ENCODE data around the gene NKX6-2. TPM values are rescaled to one million over a fixed set of nuclear protein-coding genes. Genes with fewer than 3 reads are reported as not detected.
A peak's percentile ranks its signal among the peaks of the same experiment; 100 is the strongest.

Gene NKX6-2
- total RNA-seq, 4 donors from 2014 or later, result not detected

GRCh38 chr10:132784866-132785722 is 853 bp downstream of the NKX6-2 start:
- H3K36me3 ChIP-seq, result peaks cover 34% of the 10 kb centered on the region
- peaks cover 38% of the 10 kb centered on the region for H3K4me1 ChIP-seq
- TF ChIP-seq POLR2A (IDR thresholded peaks at IDR 0.05) (no peak), POLR2AphosphoS5 (IDR thresholded peaks at IDR 0.05) (no peak), EP300 (IDR thresholded peaks at IDR 0.05) (no peak), CTCF (IDR thresholded peaks at IDR 0.05) (no peak)
- peaks cover 63% of the 10 kb centered on the region for H3K27me3 ChIP-seq
- WGBS, result 0% methylated on average over 6 of the region's 111 CpGs
- H3K4me3 ChIP-seq, result peak overlapping the region; percentile 33
- DNase-seq (ENCODE audit: low spot score in 2 of 2), result no peak
- H3K9me3 ChIP-seq, result no peaks in the 10 kb centered on the region
- no peak overlapping the region for H3K27ac ChIP-seq

DNA sequence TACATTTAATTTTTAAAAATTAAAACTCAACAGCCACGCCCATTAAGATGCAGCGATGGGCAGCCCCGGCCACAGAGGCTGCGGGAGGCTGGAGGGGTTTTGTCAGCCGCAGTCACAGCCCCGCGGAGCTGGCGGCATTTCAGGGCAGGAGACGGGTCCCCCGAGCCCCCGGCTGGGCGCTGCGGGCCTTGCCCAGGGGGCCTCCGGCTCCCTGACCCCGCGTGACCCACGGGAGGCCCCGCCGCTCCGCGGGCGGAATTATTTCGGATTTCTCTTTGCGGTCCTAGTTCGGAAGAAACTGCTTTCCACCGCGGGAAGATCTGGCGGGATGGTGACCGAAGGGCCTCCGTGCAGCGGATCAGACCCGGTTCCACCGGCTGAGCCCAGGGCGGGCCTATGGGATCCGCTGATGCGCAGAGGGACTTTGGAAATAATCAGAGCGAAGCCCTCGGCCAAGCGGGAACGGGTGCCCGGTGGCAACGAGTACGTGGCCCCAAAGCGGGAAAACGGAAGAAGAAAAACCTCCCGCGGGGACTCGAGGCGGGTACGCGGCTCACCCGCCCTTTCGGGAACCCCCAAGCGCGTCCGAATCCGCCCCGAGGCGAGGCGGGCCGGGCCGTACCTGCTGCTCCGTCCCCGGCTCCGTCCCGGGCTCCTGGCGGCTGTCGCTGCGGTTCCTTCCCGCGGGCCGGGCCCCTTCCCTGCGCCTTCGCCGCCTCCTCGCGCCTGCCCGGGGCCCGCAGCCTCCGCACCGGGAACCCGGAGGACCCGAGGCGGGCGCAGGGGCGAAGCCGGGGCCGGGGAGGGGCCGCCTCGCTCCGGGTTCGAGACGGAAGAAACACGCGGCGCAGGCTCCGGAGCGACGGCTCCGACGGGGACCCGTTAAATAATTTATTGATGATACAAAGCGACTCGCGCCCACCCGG is 1.7 kb downstream of the NKX6-2 start:
- Histone ChIP-seq H3K27ac (no peak overlapping the region), H3K4me1 (peaks cover 38% of the 10 kb centered on the region), H3K36me3 (peaks cover 36% of the 10 kb centered on the region), H3K27me3 (peaks cover 54% of the 10 kb centered on the region), H3K4me3 (no peak overlapping the region), H3K9me3 (no peaks in the 10 kb centered on the region)
- DNase-seq (ENCODE audit: low spot score in 2 of 2), result no peak
- TF ChIP-seq EP300 (IDR thresholded peaks at IDR 0.05), result no peak
- TF ChIP-seq CTCF (IDR thresholded peaks at IDR 0.05), result no peak
- no peak for TF ChIP-seq POLR2A (IDR thresholded peaks at IDR 0.05)
- TF ChIP-seq POLR2AphosphoS5 (IDR thresholded peaks at IDR 0.05), result no peak
- 32% methylated on average over 70 of the region's 106 CpGs for WGBS

- H3K27me3 ChIP-seq, result peaks cover 46% of the 10 kb centered on the region
- 91% methylated on average over 30 of the region's 30 CpGs for WGBS
- no peak overlapping the region for H3K27ac ChIP-seq
Observed at GRCh38 chr10:132783165-132783939, 2.6 kb downstream of the NKX6-2 start.

GRCh38 chr10:132781556-132781955 is 4.4 kb downstream of the NKX6-2 start:
- Histone ChIP-seq H3K4me1 (peaks cover 17% of the 10 kb centered on the region), H3K4me3 (no peak overlapping the region), H3K27ac (no peak overlapping the region), H3K36me3 (peaks cover 56% of the 10 kb centered on the region), H3K9me3 (no peaks in the 10 kb centered on the region), H3K27me3 (peaks cover 28% of the 10 kb centered on the region)
- WGBS, result 96% methylated on average over 20 of the region's 20 CpGs
- DNase-seq (ENCODE audit: low spot score in 2 of 2), result no peak
- TF ChIP-seq POLR2A (IDR thresholded peaks at IDR 0.05) (no peak), EP300 (IDR thresholded peaks at IDR 0.05) (no peak), CTCF (IDR thresholded peaks at IDR 0.05) (no peak), POLR2AphosphoS5 (IDR thresholded peaks at IDR 0.05) (no peak)

More at GRCh38 chr10:132783165-132783939, 2.6 kb downstream of the NKX6-2 start:
- Histone ChIP-seq H3K4me3 (no peak overlapping the region), H3K36me3 (peaks cover 45% of the 10 kb centered on the region), H3K4me1 (peaks cover 35% of the 10 kb centered on the region), H3K9me3 (no peaks in the 10 kb centered on the region)
- TF ChIP-seq POLR2AphosphoS5 (IDR thresholded peaks at IDR 0.05) (no peak), EP300 (IDR thresholded peaks at IDR 0.05) (no peak), POLR2A (IDR thresholded peaks at IDR 0.05) (no peak), CTCF (IDR thresholded peaks at IDR 0.05) (no peak)
- no peak for DNase-seq (ENCODE audit: low spot score in 2 of 2)

Measured in suprapubic skin (tissue), 4 donors.